Measurements from ENCODE around the gene GLS2.
A peak's percentile ranks its signal among the peaks of the same experiment; 100 is the strongest.

Gene GLS2

GRCh38 chr12:56487448-56488040 is 417 bp downstream of the GLS2 start:
- no peak for TF ChIP-seq CTCF (IDR thresholded peaks at IDR 0.05; ENCODE audit: low read depth, low read length)
- DNase-seq (ENCODE audit: low read depth, low spot score) = no peak
- in situ Hi-C loops (cut with HindIII; ENCODE audit: low sequenced_read_pairs) = no loop called here
- H3K4me3 ChIP-seq (ENCODE audit: low read depth, low read length) = peak overlapping the region; percentile 44

DNA sequence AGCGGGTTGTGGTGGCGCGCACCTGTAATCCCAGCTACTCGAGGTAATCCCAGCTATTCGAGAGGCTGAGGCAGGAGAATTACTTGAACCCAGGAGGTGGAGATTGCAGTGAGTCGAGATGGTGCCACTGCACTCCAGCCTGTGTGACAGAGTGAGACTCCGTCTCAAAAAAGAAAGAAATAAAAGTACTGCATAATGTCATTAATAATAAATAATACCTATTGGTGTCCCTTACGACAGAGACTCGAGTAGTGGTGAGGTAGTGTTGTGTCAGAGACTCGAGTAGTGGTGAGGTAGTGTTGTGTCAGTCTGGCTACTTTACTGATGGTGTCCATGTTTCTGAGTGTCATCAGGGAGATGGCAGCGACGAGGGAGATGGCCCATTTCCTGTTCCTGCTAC is 1.3 kb downstream of the GLS2 start:
- in situ Hi-C loops (cut with HindIII; ENCODE audit: low sequenced_read_pairs) = no loop called here
- no peak for TF ChIP-seq CTCF (IDR thresholded peaks at IDR 0.05; ENCODE audit: low read depth, low read length)
- H3K4me3 ChIP-seq (ENCODE audit: low read depth, low read length) = no peak overlapping the region
- DNase-seq (ENCODE audit: low read depth, low spot score) = no peak

- no peak for DNase-seq (ENCODE audit: low read depth, low spot score)
- TF ChIP-seq CTCF (IDR thresholded peaks at IDR 0.05; ENCODE audit: low read depth, low read length) = no peak
- in situ Hi-C loops (cut with HindIII; ENCODE audit: low sequenced_read_pairs) = no loop called here
- H3K4me3 ChIP-seq (ENCODE audit: low read depth, low read length) = no peak overlapping the region
Measured at GRCh38 chr12:56484566-56484965, 3.4 kb downstream of the GLS2 start.

DNA sequence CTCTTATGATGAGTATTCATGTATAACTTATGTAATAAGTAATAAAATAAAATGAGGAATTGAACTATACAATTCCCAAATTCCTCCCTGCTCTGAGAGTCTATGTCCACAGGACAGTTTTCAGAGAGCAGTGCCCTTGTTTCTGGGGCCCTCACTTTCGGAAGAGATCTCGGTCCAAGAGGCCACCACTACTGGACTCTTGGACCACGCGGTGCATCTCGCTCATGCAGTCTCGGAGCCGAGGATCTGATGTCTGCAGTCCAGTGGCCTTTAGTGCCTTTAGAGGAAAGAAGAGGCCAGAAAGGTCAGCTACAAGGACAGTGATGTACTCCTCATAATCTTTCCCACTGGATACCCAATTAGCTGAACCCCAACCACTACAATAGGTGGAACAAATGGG is 8.3 kb downstream of the GLS2 start:
- no peak overlapping the region for H3K4me3 ChIP-seq (ENCODE audit: low read depth, low read length)
- TF ChIP-seq CTCF (IDR thresholded peaks at IDR 0.05; ENCODE audit: low read depth, low read length) = no peak
- in situ Hi-C loops (cut with HindIII; ENCODE audit: low sequenced_read_pairs) = no loop called here
- DNase-seq (ENCODE audit: low read depth, low spot score) = no peak

DNA sequence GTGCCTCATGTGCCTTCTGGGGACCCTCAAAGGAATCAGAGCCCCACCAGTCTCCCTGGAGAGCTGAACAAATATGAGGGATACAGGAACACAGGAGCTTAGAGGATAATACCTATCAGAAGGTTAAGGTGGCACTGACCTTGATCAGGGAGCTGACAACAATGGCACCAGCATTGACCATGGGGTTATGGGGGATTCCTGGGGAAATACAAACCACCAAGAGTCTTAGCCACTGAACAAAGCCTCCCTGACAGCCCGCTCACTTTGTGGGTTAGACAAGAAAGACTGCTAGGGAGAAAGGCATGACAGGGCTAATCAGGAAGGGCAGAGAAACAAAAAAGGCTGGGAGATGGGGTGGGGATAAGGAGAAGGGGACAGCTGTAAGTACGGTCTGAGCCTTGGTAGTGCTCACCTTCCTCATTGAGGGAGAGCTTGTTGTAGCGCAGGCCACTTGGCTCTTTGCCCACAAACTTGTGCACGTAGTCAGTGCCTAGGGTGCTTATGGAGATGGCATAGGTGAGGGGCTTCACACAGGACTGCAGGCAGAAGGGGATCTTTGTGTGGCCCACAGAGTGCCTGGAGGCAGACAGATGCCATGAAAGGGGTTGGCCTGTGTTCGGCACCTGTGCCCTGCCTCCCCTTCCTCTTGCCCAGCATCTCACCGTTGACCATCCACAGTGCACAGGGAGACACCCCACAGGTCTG is 10.3 kb downstream of the GLS2 start:
- DNase-seq (ENCODE audit: low read depth, low spot score) = no peak
- TF ChIP-seq CTCF (IDR thresholded peaks at IDR 0.05; ENCODE audit: low read depth, low read length) = no peak
- H3K4me3 ChIP-seq (ENCODE audit: low read depth, low read length) = no peak overlapping the region
- in situ Hi-C loops (cut with HindIII; ENCODE audit: low sequenced_read_pairs) = no loop called here

- no peak for DNase-seq (ENCODE audit: low read depth, low spot score)
- TF ChIP-seq CTCF (IDR thresholded peaks at IDR 0.05; ENCODE audit: low read depth, low read length) = no peak
- in situ Hi-C loops (cut with HindIII; ENCODE audit: low sequenced_read_pairs) = no loop called here
- H3K4me3 ChIP-seq (ENCODE audit: low read depth, low read length) = no peak overlapping the region
Measured at GRCh38 chr12:56476972-56477432, 11.0 kb downstream of the GLS2 start.
